8988T (cell line): ENCODE results near the gene NDUFV1.

Experiments
- DNase-seq: peaks from one replicate; pipeline ENCODE4 v3.0.0; 2011

NDUFV1 gene

GRCh38 chr11:67640758-67641337 is 34.1 kb downstream of the NDUFV1 start:
- no peak for DNase-seq

- no peak for DNase-seq
These were observed 34.8 kb downstream of the NDUFV1 start for GRCh38 chr11:67641338-67642172.

GRCh38 chr11:67642173-67643120 is 35.7 kb downstream of the NDUFV1 start:
- DNase-seq, result no peak

GRCh38 chr11:67644042-67644441 is 37.3 kb downstream of the NDUFV1 start:
- DNase-seq, result peak; percentile 49

- DNase-seq, result peak; percentile 45
These were observed 38.0 kb downstream of the NDUFV1 start for GRCh38 chr11:67644472-67645418.

GRCh38 chr11:67645521-67646461 is 39.1 kb downstream of the NDUFV1 start:
- DNase-seq, result peak; percentile 23

- DNase-seq, result no peak
These were observed 40.0 kb downstream of the NDUFV1 start for GRCh38 chr11:67646535-67647336.

- DNase-seq, result no peak
These were observed 40.7 kb downstream of the NDUFV1 start for GRCh38 chr11:67647471-67647870.

GRCh38 chr11:67648140-67648795 is 41.5 kb downstream of the NDUFV1 start:
- DNase-seq, result peak; percentile 92

- no peak for DNase-seq
These were observed 42.3 kb downstream of the NDUFV1 start for GRCh38 chr11:67648796-67649613.

- DNase-seq, result no peak
These were observed 43.1 kb downstream of the NDUFV1 start for GRCh38 chr11:67649634-67650510.

- DNase-seq, result no peak
These were observed 45.4 kb downstream of the NDUFV1 start for GRCh38 chr11:67651976-67652781.

- no peak for DNase-seq
These were observed 46.5 kb downstream of the NDUFV1 start for GRCh38 chr11:67652965-67653845.

- DNase-seq, result no peak
These were observed 47.5 kb downstream of the NDUFV1 start for GRCh38 chr11:67654225-67654624.

GRCh38 chr11:67656278-67656922 is 49.7 kb downstream of the NDUFV1 start:
- DNase-seq, result no peak
